Endothelial cell of umbilical vein (primary cell): ENCODE measurements around the gene CNTN1. TPM values are rescaled to one million over a fixed set of nuclear protein-coding genes. Genes with fewer than 3 reads are reported as not detected.

Source experiments
- BruUV-seq: library from RNA; stranded (reverse); fragments of 400-500 nt; replicated peaks from 2 replicates; lab custom pipeline; 2021; lab: Mats Ljungman, UMichigan
- CTCF ChIA-PET: fragments of 300-600, 350-600 bp; sonication (Branson Sonifier 250); formaldehyde crosslinking; loops from one replicate; lab custom pipeline; 2021; ENCODE audit warnings: antibody characterized with exemption, inconsistent platforms; lab: Charles Lee
- POLR2A ChIA-PET: fragments of 300-600, 350-600 bp; sonication (Branson Sonifier 250); formaldehyde crosslinking; loops from one replicate; lab custom pipeline; 2021; ENCODE audit warnings: antibody characterized with exemption, inconsistent platforms; lab: Charles Lee
- DNase-seq: peaks from one replicate; pipeline ENCODE4 v3.0.0-alpha.2; 2011; ENCODE audit warnings: low read depth, low spot score
- FAIRE-seq: peaks from 2 replicates; lab custom pipeline; 2011; peaks lifted over from hg19 to GRCh38; lab: Jason Lieb, UNC
- H2AFZ ChIP-seq: 2 replicates; pipeline ENCODE4 v1.6.0; 2012; ENCODE audit warnings: low read depth, low read length, control low read depth, inconsistent platforms
- H3K27ac ChIP-seq: 2 replicates; pipeline ENCODE4 v1.5.1; 2011; ENCODE audit warnings: low read depth, mild to moderate bottlenecking, control low read depth, low read length, moderate library complexity; ENCODE audit not compliant: insufficient read depth
- H3K27me3 ChIP-seq, 2 experiments: 2 replicates each; pipeline versions ENCODE4 v1.6.0 to v1.6.1; 2011; ENCODE audit warnings: low read length in 2 of 2, mixed read lengths in 1 of 2; ENCODE audit not compliant: control insufficient read depth in 2 of 2, insufficient read depth in 2 of 2
- H3K36me3 ChIP-seq, 2 experiments: 2 replicates in 1 of 2; 3 replicates in 1 of 2; pipeline ENCODE4 v1.5.1; 2011; ENCODE audit warnings: low read length in 2 of 2, mild to moderate bottlenecking in 1 of 2, moderate library complexity in 1 of 2; ENCODE audit not compliant: control insufficient read depth in 2 of 2, insufficient read depth in 2 of 2; ENCODE audit errors: extremely low read depth in 1 of 2
- H3K4me1 ChIP-seq: 3 replicates; pipeline ENCODE4 v1.5.1; 2011; ENCODE audit warnings: mild to moderate bottlenecking, low read length; ENCODE audit not compliant: control insufficient read depth, insufficient read depth; ENCODE audit errors: extremely low read depth
- H3K4me2 ChIP-seq: 2 replicates; pipeline ENCODE4 v1.6.1; 2011; ENCODE audit warnings: low read length, control low read depth, mixed read lengths; ENCODE audit not compliant: insufficient read depth
- H3K4me3 ChIP-seq, 3 experiments: fragments of 200-600 bp in 1 of 3; sonication (generic), shearing (Covaris generic) in 1 of 3; replicated peaks in 1 of 3; 2 replicates each; pipeline ENCODE4 v1.5.1; 2011 to 2016; ENCODE audit warnings: control low read depth in 3 of 3, low read length in 3 of 3, mild to moderate bottlenecking in 2 of 3, inconsistent platforms in 1 of 3, low read depth in 1 of 3, moderate library complexity in 1 of 3; ENCODE audit not compliant: insufficient read depth in 1 of 3
- H3K79me2 ChIP-seq: 2 replicates; pipeline ENCODE4 v1.6.0; 2012; ENCODE audit warnings: low read length, inconsistent platforms; ENCODE audit not compliant: control insufficient read depth, insufficient read depth
- H3K9ac ChIP-seq: replicated peaks from 2 replicates; pipeline ENCODE3; 2011; ENCODE audit warnings: low read length, control low read depth; ENCODE audit not compliant: insufficient read depth; ENCODE audit errors: extremely low read depth
- H3K9me1 ChIP-seq: replicated peaks from 3 replicates; pipeline ENCODE4 v1.6.0; 2011; ENCODE audit warnings: mild to moderate bottlenecking, low read length; ENCODE audit not compliant: control insufficient read depth, insufficient read depth; ENCODE audit errors: extremely low read depth
- H3K9me3 ChIP-seq: replicated peaks from 2 replicates; pipeline ENCODE4 v1.5.1; 2012; ENCODE audit warnings: low read length, inconsistent platforms; ENCODE audit not compliant: control insufficient read depth, insufficient read depth
- H4K20me1 ChIP-seq: replicated peaks from 2 replicates; pipeline ENCODE3; 2011; ENCODE audit warnings: mild to moderate bottlenecking, low read length; ENCODE audit not compliant: control insufficient read depth, insufficient read depth; ENCODE audit errors: extremely low read depth
- CTCF ChIP-seq, 2 donors: IDR thresholded peaks; 1 replicate in 1 of 2; 2 replicates in 1 of 2; pipeline ENCODE4 v1.5.1; 2011; ENCODE audit warnings: low read length in 2 of 2, mild to moderate bottlenecking in 2 of 2, moderate library complexity in 2 of 2, control low read depth in 1 of 2, inconsistent platforms in 1 of 2, low read depth in 1 of 2; ENCODE audit not compliant: insufficient read depth in 1 of 2; ENCODE audit errors: extremely low read depth in 1 of 2
- EZH2 ChIP-seq: IDR thresholded peaks from 2 replicates; pipeline ENCODE4 v1.6.1; 2012; ENCODE audit warnings: borderline replicate concordance, low read depth, mild to moderate bottlenecking, moderate library complexity, low read length, inconsistent platforms; ENCODE audit not compliant: severe bottlenecking
- FOS ChIP-seq: IDR thresholded peaks from 2 replicates; pipeline ENCODE4 v1.6.1; 2011; ENCODE audit warnings: mild to moderate bottlenecking, low read length, moderate library complexity, borderline replicate concordance; ENCODE audit not compliant: insufficient read depth
- GATA2 ChIP-seq: IDR thresholded peaks from 2 replicates; pipeline ENCODE4 v1.7.0; 2011; ENCODE audit warnings: low read depth, mild to moderate bottlenecking, moderate library complexity, mixed read lengths, low read length; ENCODE audit not compliant: insufficient read length, insufficient read depth
- JUN ChIP-seq: IDR thresholded peaks from 2 replicates; pipeline ENCODE4 v1.6.1; 2011; ENCODE audit warnings: borderline replicate concordance, low read depth; ENCODE audit not compliant: insufficient read length, insufficient read depth
- MAX ChIP-seq: IDR thresholded peaks from 2 replicates; pipeline ENCODE4 v1.6.1; 2011; ENCODE audit not compliant: insufficient read depth, insufficient read length
- MYC ChIP-seq: IDR thresholded peaks from one replicate; pipeline ENCODE4 v1.6.1; 2011; ENCODE audit warnings: mild to moderate bottlenecking, low read depth, low read length
- POLR2A ChIP-seq: IDR thresholded peaks from 2 replicates; pipeline ENCODE4 v1.6.1; 2012; ENCODE audit warnings: low read depth, mild to moderate bottlenecking, control low read depth, low read length
- POLR2AphosphoS5 ChIP-seq: IDR thresholded peaks from 2 replicates; pipeline ENCODE4 v1.6.1; 2012; ENCODE audit warnings: low read depth, mild to moderate bottlenecking, control low read depth, low read length, moderate library complexity; ENCODE audit not compliant: insufficient read depth
- dilution Hi-C: fragments of 300-500 bp; cut with MboI; formaldehyde crosslinking; loops from one replicate; pipeline ENCODE4 v1.15.0; 2019; ENCODE audit warnings: low sequenced_read_pairs; ENCODE audit not compliant: extremely low pct_ligation_motif_present
- intact Hi-C: fragments of 100-400 bp; cut with micrococcal nuclease; formaldehyde crosslinking; loops from one replicate; pipeline ENCODE4 v1.10.0; 2022
- polyA plus RNA-seq, 4 experiments: library from polyadenylated mRNA; depleted of rRNA in 3 of 4; stranded (reverse) in 3 of 4; unstranded in 1 of 4; fragments of >200 nt; gene quantifications; 2 replicates each; pipeline versions ENCODE4 v1.2.1 to v1.2.3, GENCODE V29; 2011 to 2012; ENCODE audit warnings: missing spikeins in 1 of 4
- total RNA-seq: library from RNA; stranded (reverse); gene quantifications from 2 replicates; pipeline ENCODE4 v1.2.3, GENCODE V29; 2021

The CNTN1 gene
- total and polyA plus RNA-seq, 2 donors (not counting 3 experiments of a cell fraction or from before 2014, with no cell fraction given) = 0.07 TPM; not detected in 1

- Histone ChIP-seq H3K9ac (no peak overlapping the region), H3K4me3 (no peak overlapping the region), H3K79me2 (no peaks in the 10 kb centered on the region), H3K9me1 (no peaks in the 10 kb centered on the region), H3K9me3 (no peaks in the 10 kb centered on the region), H3K4me2 (no peak overlapping the region), H2AFZ (no peak overlapping the region), H4K20me1 (no peaks in the 10 kb centered on the region), H3K27ac (no peak overlapping the region), H3K27me3 (no peaks in the 10 kb centered on the region), H3K4me1 (no peaks in the 10 kb centered on the region), H3K36me3 (no peaks in the 10 kb centered on the region)
- POLR2A ChIA-PET = no interaction called here
- BruUV-seq = no TSS peak
- FAIRE-seq (no peak), DNase-seq (no peak)
- dilution Hi-C loops = no loop called here
- TF ChIP-seq JUN (no peak), POLR2A (no peak), FOS (no peak), GATA2 (no peak), POLR2AphosphoS5 (no peak), EZH2 (no peak), MYC (no peak), MAX (no peak), CTCF (IDR thresholded peaks at IDR 0.05; ENCODE audit: extremely low read depth in 1 of 2, insufficient read depth in 1 of 2, low read depth in 1 of 2, low read length in 2 of 2) (no peak)
- CTCF ChIA-PET = no interaction called here
- intact Hi-C loops = no loop called here
These were observed 78.5 kb downstream of the CNTN1 start for GRCh38 chr12:40770781-40771180.
